ENCODE measurements around the gene FAM151B. TPM values are rescaled to one million over a fixed set of nuclear protein-coding genes. Genes with fewer than 3 reads are reported as not detected.

FAM151B gene
- polyA plus RNA-seq, 1 experiment, result 4.6 TPM

- CTCF ChIA-PET, result interaction anchor here (0.7 kb wide), 1 partner anchor 91 kb away, joined by 8 read pairs; no protein-coding TSS in a partner anchor
These were observed 8.0 kb downstream of the FAM151B start for GRCh38 chr5:80495891-80496290.

GRCh38 chr5:80502800-80503199 is 14.9 kb downstream of the FAM151B start:
- ChIA-PET POLR2A (no interaction called here), CTCF (no interaction called here)
- Histone ChIP-seq H3K27me3 (ENCODE audit: control insufficient read depth, insufficient read depth, low read length) (no peaks in the 10 kb centered on the region), H3K9me3 (ENCODE audit: control insufficient read depth, insufficient read depth, low read length) (no peaks in the 10 kb centered on the region), H3K4me3 (ENCODE audit: low read depth, low read length) (no peak overlapping the region), H3K27ac (ENCODE audit: low read depth, low read length) (no peak overlapping the region)
- TF ChIP-seq, protein P1, sequence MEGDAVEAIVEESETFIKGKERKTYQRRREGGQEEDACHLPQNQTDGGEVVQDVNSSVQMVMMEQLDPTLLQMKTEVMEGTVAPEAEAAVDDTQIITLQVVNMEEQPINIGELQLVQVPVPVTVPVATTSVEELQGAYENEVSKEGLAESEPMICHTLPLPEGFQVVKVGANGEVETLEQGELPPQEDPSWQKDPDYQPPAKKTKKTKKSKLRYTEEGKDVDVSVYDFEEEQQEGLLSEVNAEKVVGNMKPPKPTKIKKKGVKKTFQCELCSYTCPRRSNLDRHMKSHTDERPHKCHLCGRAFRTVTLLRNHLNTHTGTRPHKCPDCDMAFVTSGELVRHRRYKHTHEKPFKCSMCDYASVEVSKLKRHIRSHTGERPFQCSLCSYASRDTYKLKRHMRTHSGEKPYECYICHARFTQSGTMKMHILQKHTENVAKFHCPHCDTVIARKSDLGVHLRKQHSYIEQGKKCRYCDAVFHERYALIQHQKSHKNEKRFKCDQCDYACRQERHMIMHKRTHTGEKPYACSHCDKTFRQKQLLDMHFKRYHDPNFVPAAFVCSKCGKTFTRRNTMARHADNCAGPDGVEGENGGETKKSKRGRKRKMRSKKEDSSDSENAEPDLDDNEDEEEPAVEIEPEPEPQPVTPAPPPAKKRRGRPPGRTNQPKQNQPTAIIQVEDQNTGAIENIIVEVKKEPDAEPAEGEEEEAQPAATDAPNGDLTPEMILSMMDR (IDR thresholded peaks at IDR 0.05; ENCODE audit: low read depth, low read length), result no peak
- no peak for DNase-seq (ENCODE audit: low read depth, low spot score)

More at GRCh38 chr5:80495891-80496290, 8.0 kb downstream of the FAM151B start:
- TF ChIP-seq, protein P1 (IDR thresholded peaks at IDR 0.05; ENCODE audit: low read depth, low read length), result no peak
- Histone ChIP-seq H3K4me3 (ENCODE audit: low read depth, low read length) (no peak overlapping the region), H3K27me3 (ENCODE audit: control insufficient read depth, insufficient read depth, low read length) (no peaks in the 10 kb centered on the region), H3K9me3 (ENCODE audit: control insufficient read depth, insufficient read depth, low read length) (no peaks in the 10 kb centered on the region), H3K27ac (ENCODE audit: low read depth, low read length) (no peak overlapping the region)
- POLR2A ChIA-PET, result no interaction called here
- DNase-seq (ENCODE audit: low read depth, low spot score), result no peak

- Histone ChIP-seq H3K27ac (ENCODE audit: low read depth, low read length) (no peak overlapping the region), H3K4me3 (ENCODE audit: low read depth, low read length) (no peak overlapping the region), H3K9me3 (ENCODE audit: control insufficient read depth, insufficient read depth, low read length) (no peaks in the 10 kb centered on the region), H3K27me3 (ENCODE audit: control insufficient read depth, insufficient read depth, low read length) (no peaks in the 10 kb centered on the region)
- ChIA-PET POLR2A (no interaction called here), CTCF (no interaction called here)
- TF ChIP-seq, protein P1 (IDR thresholded peaks at IDR 0.05; ENCODE audit: low read depth, low read length), result no peak
- no peak for DNase-seq (ENCODE audit: low read depth, low spot score)
These were observed 15.7 kb downstream of the FAM151B start for GRCh38 chr5:80503641-80504040.

DNA sequence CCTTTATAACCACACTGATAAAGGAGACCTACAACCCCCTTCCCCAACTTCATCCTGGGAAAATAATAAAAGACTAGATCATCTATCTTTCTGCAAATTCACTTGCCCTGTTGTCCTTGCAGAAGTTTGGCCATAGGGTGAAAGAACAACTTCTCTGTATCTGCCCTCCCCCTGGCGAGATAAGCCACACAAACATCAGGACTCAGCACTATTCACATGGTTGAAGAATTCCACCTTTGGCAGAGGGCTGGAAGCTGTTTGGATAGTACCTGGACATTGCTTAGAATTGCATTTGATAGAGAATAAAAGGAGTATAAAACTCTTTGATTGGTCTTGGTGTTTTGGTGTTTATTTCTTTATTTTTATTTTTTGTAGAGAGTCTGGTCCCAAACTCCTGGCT is 16.9 kb downstream of the FAM151B start:
- TF ChIP-seq, protein P1 (IDR thresholded peaks at IDR 0.05; ENCODE audit: low read depth, low read length), result no peak
- Histone ChIP-seq H3K4me3 (ENCODE audit: low read depth, low read length) (no peak overlapping the region), H3K27ac (ENCODE audit: low read depth, low read length) (no peak overlapping the region), H3K9me3 (ENCODE audit: control insufficient read depth, insufficient read depth, low read length) (no peaks in the 10 kb centered on the region), H3K27me3 (ENCODE audit: control insufficient read depth, insufficient read depth, low read length) (no peaks in the 10 kb centered on the region)
- ChIA-PET CTCF (no interaction called here), POLR2A (no interaction called here)
- DNase-seq (ENCODE audit: low read depth, low spot score), result no peak

GRCh38 chr5:80507663-80508062 is 19.8 kb downstream of the FAM151B start:
- POLR2A ChIA-PET, result no interaction called here
- H3K27me3 ChIP-seq (ENCODE audit: control insufficient read depth, insufficient read depth, low read length), result no peaks in the 10 kb centered on the region
- H3K9me3 ChIP-seq (ENCODE audit: control insufficient read depth, insufficient read depth, low read length), result no peaks in the 10 kb centered on the region
- CTCF ChIA-PET, result no interaction called here
- H3K4me3 ChIP-seq (ENCODE audit: low read depth, low read length), result no peak overlapping the region
- DNase-seq (ENCODE audit: low read depth, low spot score), result no peak
- TF ChIP-seq, protein P1 (IDR thresholded peaks at IDR 0.05; ENCODE audit: low read depth, low read length), result no peak
- no peak overlapping the region for H3K27ac ChIP-seq (ENCODE audit: low read depth, low read length)
